ENCODE data around the gene PAM16.

PAM16 gene

GRCh38 chr16:4293181-4293716 is 57.9 kb downstream of the PAM16 start:
- no peak for DNase-seq

DNA sequence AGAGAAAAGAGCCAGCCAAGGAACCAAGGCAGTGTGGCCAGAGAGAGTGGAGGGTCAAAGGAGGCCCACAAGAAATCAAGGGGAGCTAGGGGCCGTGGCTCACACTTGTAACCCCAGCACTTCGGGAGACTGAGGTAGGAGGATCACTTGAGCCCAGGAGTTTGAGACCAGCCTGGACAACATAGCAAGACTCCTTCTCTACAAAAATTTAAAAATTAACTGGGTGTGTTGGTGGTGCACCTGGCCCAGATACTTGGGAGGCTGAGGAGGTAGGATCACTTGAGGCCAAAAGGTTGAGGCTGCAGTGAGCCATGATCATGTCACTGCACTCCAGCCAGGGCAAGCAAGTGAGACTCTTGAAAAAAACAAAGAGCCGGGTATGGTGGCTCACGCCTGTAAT is 59.4 kb downstream of the PAM16 start:
- no peak for DNase-seq
